GM19351 (cell line): ENCODE data around the gene CARMIL1.

Experiments used
- ATAC-seq: cut with Tn5 transposase; IDR thresholded peaks from one replicate; pipeline ENCODE4 v1.9.1; 2021; ENCODE audit warnings: mild to moderate bottlenecking, moderate library complexity; ENCODE audit not compliant: unreplicated experiment

CARMIL1 gene

DNA sequence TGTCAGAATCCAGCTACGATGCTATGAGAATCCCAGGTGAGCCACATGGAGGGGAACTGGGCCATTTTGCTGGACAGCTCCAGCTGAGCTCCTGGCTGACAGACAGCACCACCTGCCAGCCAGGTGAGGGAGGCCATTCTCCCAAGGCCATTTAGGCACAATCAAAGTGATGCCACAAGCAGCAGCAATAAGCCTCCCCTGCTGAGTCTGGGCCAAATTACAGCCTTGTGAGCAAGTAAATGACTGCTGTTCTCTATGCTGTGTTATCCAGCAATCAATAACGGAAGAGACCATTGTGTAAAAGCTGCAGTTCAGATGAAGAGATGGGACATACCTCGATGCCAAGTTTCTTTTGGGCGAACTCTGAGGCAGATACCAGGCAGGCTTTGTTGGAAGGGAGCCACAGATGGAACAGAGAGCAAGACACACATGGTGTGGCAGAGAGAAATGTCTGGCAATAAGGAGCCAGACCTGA lies 358.8 kb downstream of the CARMIL1 start:
- no peak for ATAC-seq

DNA sequence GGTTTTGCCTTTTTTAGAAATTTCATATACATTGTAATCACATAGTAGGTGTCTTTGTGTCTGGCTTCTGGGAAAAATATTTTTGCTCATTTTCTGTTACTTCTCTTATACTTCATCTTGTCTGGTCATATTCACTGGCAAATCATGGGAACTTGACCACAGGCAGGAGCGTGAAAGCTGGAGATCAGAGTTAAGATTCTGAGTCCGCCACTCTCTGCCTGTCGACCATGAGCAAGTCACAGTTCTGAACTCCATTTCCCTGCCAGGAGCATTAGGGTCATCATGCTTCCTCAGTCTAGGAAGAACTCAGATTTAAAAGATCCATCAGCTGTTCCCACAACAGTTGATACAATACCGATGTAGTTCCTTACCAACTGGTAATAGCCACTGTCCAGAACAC lies 360.5 kb downstream of the CARMIL1 start:
- no peak for ATAC-seq

DNA sequence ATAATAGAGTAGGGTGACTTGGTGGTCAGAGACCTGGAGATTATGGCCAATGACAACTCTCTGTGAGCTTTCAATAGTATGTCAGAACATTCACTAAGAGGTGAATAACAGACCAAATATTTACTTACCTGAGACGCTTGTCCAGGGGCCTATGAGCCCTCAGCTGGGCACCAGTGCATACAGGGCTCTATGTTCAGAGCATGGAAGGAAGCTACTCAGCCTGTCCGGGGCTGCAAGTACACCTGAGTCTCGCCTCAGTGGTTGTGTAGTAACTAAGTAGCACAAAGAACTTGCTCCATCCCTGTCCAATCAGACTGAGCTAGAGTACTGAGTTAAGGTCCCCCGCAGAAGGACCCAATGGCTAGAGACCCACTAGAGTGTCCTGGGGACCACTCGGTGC lies 361.3 kb downstream of the CARMIL1 start:
- no peak for ATAC-seq

DNA sequence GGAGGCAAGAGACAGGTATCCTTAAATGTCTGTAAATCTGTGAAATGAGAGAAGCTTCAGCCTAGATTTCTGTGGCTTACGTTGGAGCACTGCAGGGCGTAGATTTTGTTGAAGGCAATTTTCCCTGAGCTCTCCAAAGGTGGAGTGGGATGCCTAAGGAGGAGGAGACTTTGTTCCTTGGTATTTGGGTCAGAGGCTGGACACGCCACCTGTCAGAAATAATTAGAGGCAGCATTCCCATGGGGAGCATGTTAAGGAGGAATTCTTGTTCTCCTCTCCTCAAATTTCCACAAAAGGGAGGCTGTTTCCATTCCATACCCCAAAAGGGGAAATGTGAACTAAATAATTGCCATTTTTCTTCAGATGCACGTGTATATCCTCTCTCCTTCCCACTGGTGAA lies 361.7 kb downstream of the CARMIL1 start:
- ATAC-seq, result no peak

DNA sequence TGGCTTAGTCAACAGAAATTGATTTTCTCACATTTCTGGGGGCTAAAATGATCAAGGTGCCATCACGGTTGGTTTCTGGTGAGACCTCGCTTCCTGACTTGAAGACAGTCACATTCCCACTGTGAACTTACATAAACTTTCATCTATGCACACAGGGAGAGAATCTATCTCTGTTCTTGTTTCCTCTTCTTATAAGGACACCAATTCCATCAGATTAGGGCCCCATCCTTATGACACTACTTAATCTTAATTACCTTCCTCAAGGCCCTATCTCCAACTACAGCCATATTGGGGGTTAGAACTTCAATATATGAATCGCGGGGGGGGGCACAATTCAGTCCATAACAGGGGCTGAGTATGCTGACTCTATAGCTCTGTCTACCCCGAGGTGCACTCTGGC lies 362.2 kb downstream of the CARMIL1 start:
- no peak for ATAC-seq

DNA sequence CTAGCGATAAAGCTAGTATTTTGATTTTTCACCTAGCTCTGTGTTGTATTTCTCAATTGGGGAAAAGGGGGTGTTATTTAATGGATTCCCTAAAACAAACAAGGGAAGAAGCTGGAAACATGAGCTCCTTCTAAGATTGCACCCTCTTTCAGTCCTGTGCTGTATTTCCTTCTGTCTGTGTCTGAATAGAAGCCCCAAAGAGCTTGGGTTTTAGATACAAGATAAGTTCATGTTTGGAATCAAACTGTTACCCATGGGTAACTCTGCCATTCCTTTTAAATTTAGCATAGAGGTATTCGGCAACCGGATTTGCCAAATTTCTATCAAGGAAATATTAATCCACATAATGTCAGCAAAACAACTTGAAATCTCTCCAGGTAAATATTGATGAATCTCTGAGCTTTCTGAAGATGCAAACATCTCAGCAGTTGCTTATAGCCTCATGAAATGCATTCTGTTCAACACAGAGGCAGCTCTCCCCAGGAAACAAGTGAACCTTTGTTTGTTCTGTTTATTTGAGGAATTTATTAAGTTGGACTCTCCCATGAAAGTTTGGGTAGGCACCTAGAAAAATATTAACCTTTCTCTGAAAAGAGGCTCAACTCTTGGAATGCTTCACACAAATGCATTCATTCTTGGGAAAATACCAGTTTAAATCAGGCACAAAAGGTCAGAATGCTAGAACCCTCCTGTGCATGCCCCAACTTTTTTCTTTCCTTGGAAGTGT lies 362.9 kb downstream of the CARMIL1 start:
- ATAC-seq, result no peak

DNA sequence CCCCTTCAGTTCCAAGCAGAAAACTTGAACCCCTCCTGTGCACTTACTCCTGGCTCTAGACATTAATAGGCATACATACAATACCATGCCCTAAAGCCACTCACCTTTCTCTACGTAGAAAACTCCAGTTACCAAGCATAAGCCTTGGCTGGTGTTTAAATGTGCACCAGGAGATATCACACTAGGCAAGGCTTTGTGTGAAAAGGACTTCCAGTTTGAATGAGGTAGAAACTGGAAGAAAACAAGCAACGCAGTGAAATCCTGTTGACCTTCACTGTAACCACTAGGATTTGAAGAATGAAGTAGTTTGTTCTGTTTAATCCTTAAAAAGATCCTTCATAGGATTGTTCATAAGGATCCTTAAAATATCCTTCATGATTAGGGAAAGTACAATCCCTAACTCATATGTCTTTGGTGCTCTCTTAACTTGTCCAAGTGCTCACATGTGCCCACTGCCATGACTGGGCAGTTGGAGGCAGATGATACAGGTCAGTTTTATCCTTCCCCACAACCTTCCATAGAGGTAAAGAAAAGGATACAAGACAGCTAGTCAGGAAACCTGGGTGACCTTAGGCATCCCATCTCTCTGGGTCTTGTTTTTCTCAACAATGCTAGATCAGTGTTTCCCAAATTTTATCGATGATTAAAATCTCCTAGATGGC lies 363.6 kb downstream of the CARMIL1 start:
- no peak for ATAC-seq

DNA sequence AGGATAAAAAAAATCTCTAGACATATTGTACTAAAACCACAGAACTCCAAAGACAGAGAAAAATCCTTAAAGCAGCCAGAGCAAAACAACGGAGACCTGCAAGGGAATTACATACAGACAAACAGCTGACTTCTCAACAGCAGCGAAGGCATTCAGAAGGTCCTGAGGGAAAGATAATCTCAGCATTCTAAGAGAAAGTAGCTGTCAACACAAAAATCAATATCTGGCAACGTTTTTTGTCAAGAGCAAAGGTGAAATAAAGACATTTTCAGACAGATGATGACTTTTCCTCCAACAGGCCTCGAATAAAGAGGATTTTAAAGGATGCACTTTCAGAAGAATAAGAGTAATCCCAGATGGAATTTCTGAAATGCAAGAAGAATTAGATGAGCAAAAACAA lies 366.7 kb downstream of the CARMIL1 start:
- no peak for ATAC-seq

DNA sequence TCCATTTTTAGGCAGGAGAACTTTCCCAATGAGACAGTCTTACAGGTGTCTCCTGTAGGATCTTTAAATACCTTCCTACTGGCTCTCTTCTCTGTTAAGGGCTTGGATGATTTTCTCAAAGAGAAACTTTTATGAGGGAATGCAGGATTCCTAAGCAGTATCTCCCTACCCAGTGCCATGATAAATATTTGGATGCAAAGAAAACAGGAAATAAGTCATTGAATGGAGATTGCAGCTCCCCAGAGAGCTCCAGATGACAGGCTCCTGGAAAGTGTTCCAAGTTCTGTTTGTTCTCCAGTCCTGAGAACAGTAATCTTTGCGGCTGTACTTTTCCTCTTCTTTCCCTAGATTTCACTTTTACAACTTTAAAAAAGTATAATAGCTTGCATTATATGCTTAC lies 370.4 kb downstream of the CARMIL1 start:
- no peak for ATAC-seq

DNA sequence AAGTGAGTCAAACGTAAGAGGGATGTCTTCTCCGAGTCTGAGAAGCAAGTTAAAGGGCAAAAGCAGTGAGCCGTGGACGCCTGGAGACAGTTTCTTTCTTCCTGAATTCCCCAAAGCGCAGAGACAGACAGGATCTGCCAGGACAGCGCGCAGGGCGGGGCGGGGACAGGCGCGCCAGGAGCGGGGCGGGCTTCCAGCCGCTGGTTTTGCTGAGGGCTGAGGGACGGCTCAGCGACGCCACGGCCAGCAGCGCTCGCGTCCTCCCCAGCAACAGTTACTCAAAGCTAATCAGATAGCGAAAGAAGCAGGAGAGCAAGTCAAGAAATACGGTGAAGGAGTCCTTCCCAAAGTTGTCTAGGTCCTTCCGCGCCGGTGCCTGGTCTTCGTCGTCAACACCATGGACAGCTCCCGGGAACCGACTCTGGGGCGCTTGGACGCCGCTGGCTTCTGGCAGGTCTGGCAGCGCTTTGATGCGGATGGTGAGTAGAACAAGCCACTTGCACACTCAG lies 372.9 kb downstream of the CARMIL1 start, which contains the start of gene SCGN:
SCGN (plus strand) TSS at position 209 of the 509 bp plus-strand sequence; CDS start at position 398, 189 bp downstream.
- no peak for ATAC-seq

DNA sequence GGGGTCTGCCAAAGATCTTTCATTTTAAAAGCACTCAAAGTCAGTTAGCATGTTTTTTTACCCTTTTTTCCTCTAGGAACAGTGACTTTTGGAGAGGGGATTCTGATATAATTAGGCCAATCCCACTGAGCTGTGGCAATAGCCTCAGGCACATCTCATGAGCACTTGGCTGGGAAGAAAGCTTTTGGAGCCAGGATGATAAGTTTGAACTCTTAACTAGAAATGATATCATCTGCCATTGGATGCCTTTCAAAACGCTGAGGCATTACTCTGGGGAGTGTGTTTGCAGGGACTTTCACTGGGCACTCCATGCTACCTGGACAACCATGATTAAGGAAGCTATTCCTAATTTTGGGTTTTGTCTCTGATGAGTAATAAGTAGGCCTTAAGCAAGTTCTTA lies 376.5 kb downstream of the CARMIL1 start:
- ATAC-seq, result no peak

DNA sequence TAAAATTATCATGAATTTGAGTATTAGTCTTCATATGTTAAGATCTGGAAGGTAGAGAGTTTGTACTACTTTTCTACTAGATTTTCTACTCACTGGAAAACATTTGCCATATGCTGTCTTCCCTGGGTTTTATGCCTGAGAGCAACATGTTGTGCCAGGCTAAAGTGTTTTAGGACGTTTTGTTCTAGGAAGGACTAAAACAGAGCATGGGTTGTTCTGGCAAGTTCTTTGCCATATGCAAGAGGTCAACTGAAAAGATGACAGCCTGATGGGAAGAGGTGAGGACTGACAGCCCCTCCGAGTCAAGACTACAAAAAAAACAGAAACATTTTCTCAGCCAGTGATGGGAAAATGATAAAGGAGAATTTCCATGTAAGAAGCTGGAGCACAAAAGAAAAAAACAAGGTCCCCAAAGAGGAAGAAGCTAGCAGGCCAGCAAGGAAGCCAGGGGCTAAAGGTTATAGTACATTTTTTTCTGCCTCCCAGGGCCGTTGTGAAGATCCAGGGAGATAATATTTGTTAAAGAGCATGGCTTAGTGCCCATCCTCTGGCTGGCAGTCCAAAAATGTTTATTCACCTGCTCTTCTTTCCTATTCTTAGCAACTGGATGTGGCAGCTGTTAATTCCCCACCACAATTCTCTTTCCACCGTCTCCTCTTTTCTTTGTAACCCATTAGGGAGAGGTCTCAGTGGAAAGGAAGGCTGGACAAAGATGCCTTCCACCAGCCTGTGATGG lies 380.6 kb downstream of the CARMIL1 start:
- no peak for ATAC-seq

DNA sequence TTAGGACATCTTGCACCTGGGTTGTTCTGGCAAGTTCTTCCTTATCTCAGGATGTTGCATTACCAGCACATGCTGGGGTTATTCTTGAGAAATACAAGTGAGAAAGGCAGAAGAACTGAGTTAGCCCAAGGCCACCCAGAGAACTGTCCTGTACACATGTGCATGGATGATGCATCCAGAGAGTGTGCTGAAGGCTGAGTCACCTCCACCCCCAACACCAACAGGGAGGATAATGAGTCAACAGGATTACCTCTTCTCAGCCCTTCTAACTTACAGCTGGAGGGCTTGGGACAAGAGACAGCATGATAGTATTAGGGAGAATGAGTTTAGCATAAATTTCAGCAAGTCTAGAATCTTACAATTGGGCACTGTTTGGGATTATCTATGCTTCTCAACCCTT lies 381.3 kb downstream of the CARMIL1 start:
- ATAC-seq, result no peak

DNA sequence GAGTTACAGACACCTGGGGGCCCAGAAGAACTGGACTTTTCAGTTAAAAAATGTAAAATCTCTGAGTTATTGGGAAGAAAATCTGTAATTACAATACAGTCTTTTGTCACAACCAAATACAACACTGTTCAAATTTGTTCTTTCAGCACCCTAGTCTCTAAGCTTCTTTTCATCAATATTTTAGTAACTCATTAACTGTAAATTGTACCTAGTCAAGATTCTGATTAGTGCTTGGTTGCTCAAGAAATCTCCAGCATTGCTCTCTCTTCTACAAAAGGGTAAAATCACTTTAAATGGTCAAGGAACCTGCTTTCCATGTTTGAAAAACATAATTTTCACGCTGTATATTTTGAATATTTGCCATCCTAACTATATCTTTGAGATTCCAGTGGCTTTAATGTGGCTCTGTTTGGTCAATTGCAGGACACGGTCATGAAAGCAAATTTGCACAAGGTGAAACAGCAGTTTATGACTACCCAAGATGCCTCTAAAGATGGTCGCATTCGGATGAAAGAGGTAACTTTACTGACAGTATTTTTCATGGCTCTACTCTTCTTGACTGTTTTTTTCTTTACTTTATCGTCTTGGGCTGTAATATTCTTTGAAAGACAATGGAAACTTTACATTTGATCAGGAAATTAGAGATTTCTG lies 382.1 kb downstream of the CARMIL1 start:
- ATAC-seq, result no peak

DNA sequence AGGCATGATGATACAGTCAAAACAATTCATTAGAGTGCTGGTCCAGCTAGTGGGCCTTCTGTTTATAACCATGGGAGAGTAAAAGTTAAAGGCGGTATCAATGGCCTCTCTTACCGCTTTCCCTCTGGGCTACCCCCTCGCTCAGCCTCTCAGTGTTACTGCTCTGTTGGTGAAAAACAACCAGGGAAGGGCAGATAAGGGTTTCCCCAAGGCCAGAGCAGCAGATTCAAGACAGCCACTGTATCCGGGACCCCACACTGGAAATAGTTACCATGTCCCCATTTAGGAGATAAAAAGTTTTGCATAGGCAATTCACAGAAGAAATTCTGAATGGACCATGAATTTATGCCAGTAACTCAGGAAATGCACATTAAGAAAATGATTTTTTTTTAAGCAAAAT lies 386.3 kb downstream of the CARMIL1 start:
- ATAC-seq, result no peak

DNA sequence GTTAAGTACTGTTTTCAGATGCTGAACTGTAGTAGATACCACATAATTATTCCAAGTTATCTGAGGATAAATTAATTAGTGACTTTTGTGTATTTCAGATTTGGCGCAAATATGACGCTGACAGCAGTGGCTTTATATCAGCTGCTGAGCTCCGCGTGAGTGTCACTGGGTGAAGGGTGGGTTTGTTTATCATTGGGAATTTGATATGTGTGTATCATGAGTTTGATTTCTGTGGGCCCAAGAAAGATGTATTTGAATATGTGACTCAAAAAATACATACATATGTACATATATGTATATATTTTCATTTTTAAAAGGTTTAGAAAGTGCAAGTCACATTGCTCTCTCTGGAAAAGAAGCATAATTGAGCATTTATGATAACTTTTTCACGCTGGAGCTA lies 390.2 kb downstream of the CARMIL1 start:
- no peak for ATAC-seq
